Measurements from ENCODE around the gene KCNQ5.

Gene KCNQ5

DNA sequence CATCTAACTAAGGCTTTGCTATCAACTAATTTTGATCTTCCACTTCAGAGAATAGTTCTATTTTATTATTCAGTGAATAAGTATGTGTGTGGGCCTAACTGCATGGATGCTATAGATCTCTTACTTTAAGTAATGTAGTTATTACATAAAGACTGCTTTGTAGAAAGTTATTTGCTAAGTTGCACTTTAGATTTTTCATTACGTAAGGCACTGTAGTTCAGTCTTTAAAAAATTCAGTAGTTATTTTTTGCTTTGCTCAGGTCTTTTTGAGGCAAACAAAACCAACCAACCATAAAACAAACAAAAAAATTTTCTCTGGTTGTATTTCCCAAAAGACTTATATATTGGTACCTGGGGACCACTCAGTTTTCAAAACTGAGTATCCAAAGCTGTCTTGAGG lies 53.0 kb downstream of the KCNQ5 start:
- H3K4me3 Mint-ChIP-seq = no peak overlapping the region
- TF ChIP-seq, protein P1, sequence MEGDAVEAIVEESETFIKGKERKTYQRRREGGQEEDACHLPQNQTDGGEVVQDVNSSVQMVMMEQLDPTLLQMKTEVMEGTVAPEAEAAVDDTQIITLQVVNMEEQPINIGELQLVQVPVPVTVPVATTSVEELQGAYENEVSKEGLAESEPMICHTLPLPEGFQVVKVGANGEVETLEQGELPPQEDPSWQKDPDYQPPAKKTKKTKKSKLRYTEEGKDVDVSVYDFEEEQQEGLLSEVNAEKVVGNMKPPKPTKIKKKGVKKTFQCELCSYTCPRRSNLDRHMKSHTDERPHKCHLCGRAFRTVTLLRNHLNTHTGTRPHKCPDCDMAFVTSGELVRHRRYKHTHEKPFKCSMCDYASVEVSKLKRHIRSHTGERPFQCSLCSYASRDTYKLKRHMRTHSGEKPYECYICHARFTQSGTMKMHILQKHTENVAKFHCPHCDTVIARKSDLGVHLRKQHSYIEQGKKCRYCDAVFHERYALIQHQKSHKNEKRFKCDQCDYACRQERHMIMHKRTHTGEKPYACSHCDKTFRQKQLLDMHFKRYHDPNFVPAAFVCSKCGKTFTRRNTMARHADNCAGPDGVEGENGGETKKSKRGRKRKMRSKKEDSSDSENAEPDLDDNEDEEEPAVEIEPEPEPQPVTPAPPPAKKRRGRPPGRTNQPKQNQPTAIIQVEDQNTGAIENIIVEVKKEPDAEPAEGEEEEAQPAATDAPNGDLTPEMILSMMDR (IDR thresholded peaks at IDR 0.05) = no peak
- no peak for DNase-seq
- peaks cover 8% of the 10 kb centered on the region for H3K4me1 Mint-ChIP-seq
- no peaks in the 10 kb centered on the region for H3K36me3 Mint-ChIP-seq (ENCODE audit: low read depth)
- H3K27me3 Mint-ChIP-seq (ENCODE audit: low read depth, poor library complexity) = no peaks in the 10 kb centered on the region
- no peaks in the 10 kb centered on the region for H3K9me3 Mint-ChIP-seq
- no peak overlapping the region for H3K27ac Mint-ChIP-seq

DNA sequence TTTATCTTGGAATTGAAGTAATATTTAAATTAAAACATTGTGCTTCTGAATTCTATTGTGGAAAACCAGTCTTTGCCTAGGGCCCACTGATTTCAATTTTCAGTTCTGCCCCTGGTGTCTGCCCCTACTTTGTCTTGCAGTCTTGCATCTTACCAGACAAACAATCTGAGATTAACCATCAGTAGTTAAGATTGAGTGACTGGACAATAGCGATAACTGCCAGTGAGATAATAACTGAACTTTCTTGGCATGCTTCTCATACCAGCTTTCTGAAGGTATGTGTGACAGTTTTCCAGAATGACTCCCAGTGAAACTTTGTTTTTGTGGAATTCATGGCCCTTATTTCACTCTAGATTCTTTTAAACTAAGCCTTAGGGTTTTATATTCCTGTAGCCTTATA lies 53.5 kb downstream of the KCNQ5 start:
- Mint-ChIP-seq H3K9me3 (no peaks in the 10 kb centered on the region), H3K4me1 (peaks cover 8% of the 10 kb centered on the region), H3K4me3 (no peak overlapping the region), H3K36me3 (ENCODE audit: low read depth) (no peaks in the 10 kb centered on the region), H3K27ac (no peak overlapping the region), H3K27me3 (ENCODE audit: low read depth, poor library complexity) (no peaks in the 10 kb centered on the region)
- TF ChIP-seq, protein P1 (IDR thresholded peaks at IDR 0.05) = no peak
- DNase-seq = no peak

DNA sequence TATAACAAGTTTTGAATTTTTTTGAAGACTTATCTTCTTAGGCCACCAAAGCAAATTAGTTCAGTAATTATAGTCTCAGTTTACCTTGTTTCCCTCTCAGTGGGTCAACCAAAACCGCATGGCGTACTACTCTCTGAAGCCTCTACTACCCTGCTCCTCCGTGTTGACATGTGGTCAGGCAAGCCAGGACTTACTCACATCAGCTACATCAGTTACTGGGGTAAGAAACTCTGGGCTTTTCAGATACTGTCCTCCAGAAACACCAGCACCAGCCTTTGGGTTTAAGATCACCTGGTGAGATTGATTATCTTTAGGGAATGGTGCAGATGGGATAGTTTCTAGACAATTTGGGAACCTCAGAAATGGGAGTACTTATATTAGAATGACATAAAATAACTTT lies 55.1 kb downstream of the KCNQ5 start:
- H3K36me3 Mint-ChIP-seq (ENCODE audit: low read depth) = no peaks in the 10 kb centered on the region
- H3K9me3 Mint-ChIP-seq = no peaks in the 10 kb centered on the region
- no peak overlapping the region for H3K4me3 Mint-ChIP-seq
- H3K27ac Mint-ChIP-seq = peak overlapping the region; percentile 46
- DNase-seq = no peak
- peaks cover 8% of the 10 kb centered on the region for H3K4me1 Mint-ChIP-seq
- TF ChIP-seq, protein P1 (IDR thresholded peaks at IDR 0.05) = no peak
- no peaks in the 10 kb centered on the region for H3K27me3 Mint-ChIP-seq (ENCODE audit: low read depth, poor library complexity)

DNA sequence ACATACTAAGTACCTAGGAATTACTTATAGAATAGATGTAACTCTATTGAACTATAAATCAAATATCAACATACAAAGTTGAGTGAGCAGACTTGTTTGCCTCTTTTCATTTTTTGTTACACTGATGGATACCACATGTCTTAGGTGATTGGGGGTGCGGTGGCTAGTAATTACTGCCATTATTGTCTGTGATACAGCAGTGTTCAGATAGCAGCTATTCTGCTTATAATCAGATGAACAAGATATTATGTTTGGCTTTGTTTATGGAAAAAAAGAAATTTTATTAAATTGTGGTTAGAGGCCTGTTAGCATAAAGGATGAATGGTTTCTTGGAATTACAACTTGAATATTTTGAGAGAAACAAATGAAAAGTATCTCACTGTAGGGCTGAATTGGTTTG lies 55.9 kb downstream of the KCNQ5 start:
- no peaks in the 10 kb centered on the region for H3K9me3 Mint-ChIP-seq
- TF ChIP-seq, protein P1 (IDR thresholded peaks at IDR 0.05) = no peak
- no peak overlapping the region for H3K27ac Mint-ChIP-seq
- H3K36me3 Mint-ChIP-seq (ENCODE audit: low read depth) = no peaks in the 10 kb centered on the region
- peaks cover 4% of the 10 kb centered on the region for H3K4me1 Mint-ChIP-seq
- DNase-seq = no peak
- no peaks in the 10 kb centered on the region for H3K27me3 Mint-ChIP-seq (ENCODE audit: low read depth, poor library complexity)
- no peak overlapping the region for H3K4me3 Mint-ChIP-seq

DNA sequence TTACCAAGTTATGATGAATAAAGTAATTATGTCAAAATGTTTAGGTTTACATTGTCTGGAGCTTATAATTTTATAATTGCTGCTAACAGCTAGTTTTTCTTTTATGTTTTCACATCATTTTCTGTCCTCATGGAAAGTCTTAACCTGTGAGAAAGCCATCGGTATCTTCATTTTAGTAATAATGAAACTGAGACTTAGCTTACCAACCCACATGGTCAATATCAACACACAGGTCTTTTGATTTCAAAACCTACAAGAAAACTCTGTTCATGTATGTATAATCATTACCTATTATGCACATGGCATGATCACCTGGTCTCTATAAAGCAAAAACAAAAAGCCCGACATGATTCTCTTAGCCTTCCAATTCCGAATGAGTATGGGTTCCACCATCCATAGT lies 61.9 kb downstream of the KCNQ5 start:
- Mint-ChIP-seq H3K27me3 (ENCODE audit: low read depth, poor library complexity) (no peaks in the 10 kb centered on the region), H3K36me3 (ENCODE audit: low read depth) (no peaks in the 10 kb centered on the region), H3K4me1 (no peaks in the 10 kb centered on the region), H3K27ac (no peak overlapping the region), H3K9me3 (no peaks in the 10 kb centered on the region), H3K4me3 (no peak overlapping the region)
- TF ChIP-seq, protein P1 (IDR thresholded peaks at IDR 0.05) = no peak
- DNase-seq = no peak

DNA sequence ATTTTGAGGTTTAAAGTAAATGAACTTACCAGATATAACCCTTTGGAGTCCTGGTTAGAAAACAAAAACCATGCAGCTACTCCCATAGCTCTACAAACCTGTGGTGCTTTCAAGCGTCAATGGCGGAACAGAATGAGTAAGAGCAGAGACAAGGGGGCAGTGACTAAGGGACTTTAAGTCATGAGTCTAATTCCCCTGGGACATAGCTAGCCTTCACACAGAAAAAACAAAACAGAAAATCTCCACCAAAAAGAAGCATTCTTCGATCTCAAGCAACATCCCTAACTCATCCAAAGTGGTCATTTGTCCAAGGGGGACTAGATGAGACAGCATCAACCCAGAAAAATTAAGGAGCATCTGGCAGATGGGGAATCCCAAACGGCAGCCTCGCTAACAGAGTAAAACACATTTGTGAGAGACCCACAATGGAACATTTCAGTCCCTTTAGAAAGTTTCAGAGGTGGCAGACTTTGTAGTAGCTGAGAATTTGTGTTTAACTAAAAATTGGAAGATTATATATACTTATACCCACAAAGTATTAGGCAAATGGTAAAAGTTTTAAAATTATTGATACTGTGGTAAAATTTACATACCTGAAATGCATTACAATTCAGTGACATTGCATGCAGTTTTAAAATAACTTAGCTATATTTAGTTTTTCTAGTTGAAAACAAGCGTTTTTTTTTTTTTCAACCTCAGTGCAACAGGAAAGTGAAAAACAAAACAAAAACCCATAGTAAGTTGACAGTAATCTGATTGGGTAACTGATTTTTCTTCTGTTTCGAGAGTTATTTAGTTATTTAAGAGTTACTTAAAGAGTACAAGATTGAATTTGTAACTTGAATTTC lies 67.5 kb downstream of the KCNQ5 start:
- H3K4me1 Mint-ChIP-seq = peaks cover 12% of the 10 kb centered on the region
- H3K4me3 Mint-ChIP-seq = no peak overlapping the region
- no peak for DNase-seq
- no peaks in the 10 kb centered on the region for H3K27me3 Mint-ChIP-seq (ENCODE audit: low read depth, poor library complexity)
- H3K9me3 Mint-ChIP-seq = no peaks in the 10 kb centered on the region
- H3K36me3 Mint-ChIP-seq (ENCODE audit: low read depth) = no peaks in the 10 kb centered on the region
- H3K27ac Mint-ChIP-seq = no peak overlapping the region
- TF ChIP-seq, protein P1 (IDR thresholded peaks at IDR 0.05) = no peak
